Measurements from ENCODE around the gene TNXB.
"Not testable (repeated sequence)": the region's sequence is repeated elsewhere in the genome, so short reads cannot be mapped to it uniquely, and the experiment has no call there.

Gene TNXB

GRCh38 chr6:32112431-32112980 lies 3.4 kb upstream of the TNXB start:
- no peak for DNase-seq (ENCODE audit: low read depth in 2 of 2)

- DNase-seq (ENCODE audit: low read depth in 2 of 2), result no peak
Measured at GRCh38 chr6:32111424-32112066, 2.4 kb upstream of the TNXB start.

- no peak for DNase-seq (ENCODE audit: low read depth in 2 of 2)
Measured at GRCh38 chr6:32110632-32111031, 1.5 kb upstream of the TNXB start.

- no peak for DNase-seq (ENCODE audit: low read depth in 2 of 2)
Measured at GRCh38 chr6:32109765-32110160, 625 bp upstream of the TNXB start.

- no peak for DNase-seq (ENCODE audit: low read depth in 2 of 2)
Measured at GRCh38 chr6:32108727-32109113, 418 bp downstream of the TNXB start.

GRCh38 chr6:32108094-32108627 lies 977 bp downstream of the TNXB start:
- no peak for DNase-seq (ENCODE audit: low read depth in 2 of 2)

GRCh38 chr6:32107406-32107805 lies 1.7 kb downstream of the TNXB start:
- DNase-seq (ENCODE audit: low read depth in 2 of 2), result no peak

- no peak for DNase-seq (ENCODE audit: low read depth in 2 of 2)
Measured at GRCh38 chr6:32105433-32105832, 3.7 kb downstream of the TNXB start.

- DNase-seq (ENCODE audit: low read depth in 2 of 2), result no peak
Measured at GRCh38 chr6:32102255-32102654, 6.9 kb downstream of the TNXB start.

- not testable (repeated sequence) for DNase-seq (ENCODE audit: low read depth in 2 of 2)
Measured at GRCh38 chr6:32100251-32100650, 8.9 kb downstream of the TNXB start.

GRCh38 chr6:32097364-32097763 lies 11.8 kb downstream of the TNXB start:
- DNase-seq (ENCODE audit: low read depth in 2 of 2), result no peak

- DNase-seq (ENCODE audit: low read depth in 2 of 2), result no peak
Measured at GRCh38 chr6:32096394-32097258, 12.5 kb downstream of the TNXB start.

GRCh38 chr6:32096087-32096393 lies 13.1 kb downstream of the TNXB start:
- no peak for DNase-seq (ENCODE audit: low read depth in 2 of 2)

GRCh38 chr6:32095338-32096086 lies 13.6 kb downstream of the TNXB start:
- no peak for DNase-seq (ENCODE audit: low read depth in 2 of 2)

GRCh38 chr6:32092760-32093497 lies 16.2 kb downstream of the TNXB start:
- no peak for DNase-seq (ENCODE audit: low read depth in 2 of 2)

- DNase-seq (ENCODE audit: low read depth in 2 of 2), result no peak
Measured at GRCh38 chr6:32089082-32089828, 19.9 kb downstream of the TNXB start.

- DNase-seq (ENCODE audit: low read depth in 2 of 2), result no peak
Measured at GRCh38 chr6:32088487-32089049, 20.6 kb downstream of the TNXB start.

GRCh38 chr6:32087574-32088486 lies 21.3 kb downstream of the TNXB start:
- peak; percentile 31 to 39 for DNase-seq (ENCODE audit: low read depth in 2 of 2)

All from stimulated activated CD8-positive, alpha-beta memory T cell treated with anti-CD3 and anti-CD28 coated beads, Interleukin-15, amount 100 ng/mL, for 4 hours (primary cell).